ENCODE measurements around the gene TESMIN.

The TESMIN gene

DNA sequence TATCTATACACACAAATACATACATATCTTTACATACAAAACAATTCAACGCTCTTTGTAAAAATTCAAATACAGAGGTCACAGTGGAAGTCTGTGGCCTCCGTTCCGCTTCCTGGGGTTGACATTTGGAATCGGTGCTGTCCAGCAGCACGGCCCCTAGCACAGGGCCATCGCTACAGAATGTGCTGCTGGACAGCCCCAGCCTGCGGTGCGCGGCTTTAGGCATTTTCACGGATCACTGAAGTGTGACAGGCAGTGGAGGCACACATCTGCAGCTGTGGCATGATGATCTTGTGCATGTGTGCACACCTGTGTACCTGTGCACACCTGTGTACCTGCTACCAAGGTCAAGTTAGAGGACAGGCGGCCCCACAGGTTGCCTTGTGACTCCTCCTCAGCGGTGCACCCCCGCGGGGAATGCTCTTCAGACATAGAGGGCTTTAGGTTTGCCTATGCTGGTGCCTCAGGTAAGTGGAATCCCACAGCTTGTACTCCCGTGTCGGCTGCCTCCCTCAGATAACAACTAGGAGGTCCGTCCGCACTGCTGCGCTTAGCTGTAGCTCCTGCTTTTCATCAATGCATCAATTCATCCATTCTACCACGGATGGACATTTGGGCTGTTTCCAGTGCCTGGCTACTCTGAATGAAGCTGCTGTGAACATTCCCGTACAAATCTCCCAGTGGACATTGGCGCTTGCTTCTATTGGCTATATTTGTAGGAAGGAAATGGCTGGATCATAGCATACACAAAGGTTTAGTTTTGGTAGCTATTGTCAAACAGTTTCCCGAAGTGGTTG, 37.1 kb downstream of the TESMIN start:
- no peak for DNase-seq (ENCODE audit: low read depth in 4 of 4, low spot score in 1 of 4)

DNA sequence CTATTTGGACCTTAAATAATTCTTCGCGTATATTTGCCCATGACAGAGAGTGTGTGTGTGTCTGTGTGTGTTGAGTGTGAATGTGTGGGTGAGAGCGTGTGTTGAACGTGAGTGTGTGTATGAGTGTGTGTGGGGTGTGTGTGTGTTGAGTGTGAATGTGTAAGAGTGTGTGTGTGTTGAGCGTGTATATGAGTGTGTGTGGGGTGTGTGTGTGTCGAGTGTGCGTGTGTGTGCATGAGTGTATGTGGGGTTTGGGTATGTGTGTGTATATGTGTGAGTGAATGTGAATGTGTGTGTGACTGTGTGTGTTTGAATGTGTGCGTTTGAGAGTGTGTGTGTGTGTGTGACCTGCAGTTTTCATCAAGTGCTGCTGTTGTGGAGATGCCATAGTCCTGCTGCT, 40.2 kb downstream of the TESMIN start:
- DNase-seq (ENCODE audit: low read depth in 4 of 4, low spot score in 1 of 4) = no peak

DNA sequence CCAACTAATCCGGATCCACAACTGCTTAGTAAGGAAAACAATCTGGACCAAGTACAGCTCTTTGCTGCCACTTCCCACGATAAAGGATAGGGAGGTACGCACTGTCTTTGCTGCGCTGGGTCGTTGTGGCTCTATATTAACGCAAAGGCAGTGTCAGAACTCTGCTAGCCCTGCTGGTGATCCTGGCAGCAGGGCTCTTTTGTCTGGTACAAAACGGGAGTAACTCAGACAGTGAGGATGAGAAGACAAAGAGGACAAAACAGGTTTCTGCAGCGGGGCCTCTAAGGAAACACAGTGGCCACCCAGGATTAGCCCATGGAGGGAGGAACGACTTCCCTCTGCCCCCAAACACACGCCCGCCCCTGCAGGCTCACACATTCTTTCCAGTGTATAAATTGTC, 40.9 kb downstream of the TESMIN start:
- DNase-seq (ENCODE audit: low read depth in 4 of 4, low spot score in 1 of 4) = no peak

DNA sequence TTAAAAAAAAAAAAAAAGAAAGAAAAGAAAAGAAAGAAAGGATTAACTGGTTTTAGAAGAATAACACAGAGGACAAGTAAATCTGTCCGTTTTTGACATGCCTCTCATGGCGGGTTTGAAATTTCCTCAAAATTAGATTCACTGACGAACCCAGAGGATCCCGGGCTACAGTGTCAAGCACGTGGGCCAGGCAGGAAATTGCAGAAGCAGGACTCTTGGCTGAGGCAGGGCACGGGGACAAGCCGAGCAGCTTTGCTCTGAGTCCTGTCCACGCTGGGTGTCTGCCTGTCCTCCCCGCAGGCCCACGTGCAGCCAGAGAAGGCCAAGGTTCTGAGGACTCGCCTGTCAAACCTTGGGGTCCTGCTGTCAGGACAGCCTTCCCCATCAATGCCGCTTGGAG, 42.3 kb downstream of the TESMIN start:
- DNase-seq (ENCODE audit: low read depth in 4 of 4, low spot score in 1 of 4) = no peak

DNA sequence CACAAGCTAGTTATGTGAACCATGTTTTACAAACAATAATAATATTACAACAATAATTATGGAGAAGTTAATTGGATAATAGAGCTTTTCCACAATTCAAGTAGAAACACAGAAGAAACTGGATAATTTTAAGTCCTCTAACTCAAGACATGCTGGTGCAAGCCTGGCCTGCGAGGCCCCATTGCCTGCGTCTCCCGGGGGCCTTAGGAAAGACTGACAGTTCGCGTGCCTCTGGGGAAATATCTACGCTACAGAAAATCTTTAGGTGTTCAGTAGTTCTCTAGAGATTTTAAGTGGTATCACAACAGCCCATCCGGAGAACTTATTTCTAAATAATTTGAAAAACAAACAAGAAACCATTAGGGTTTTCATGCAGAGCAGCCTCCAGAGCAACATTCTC, 43.8 kb downstream of the TESMIN start:
- no peak for DNase-seq (ENCODE audit: low read depth in 4 of 4, low spot score in 1 of 4)

DNA sequence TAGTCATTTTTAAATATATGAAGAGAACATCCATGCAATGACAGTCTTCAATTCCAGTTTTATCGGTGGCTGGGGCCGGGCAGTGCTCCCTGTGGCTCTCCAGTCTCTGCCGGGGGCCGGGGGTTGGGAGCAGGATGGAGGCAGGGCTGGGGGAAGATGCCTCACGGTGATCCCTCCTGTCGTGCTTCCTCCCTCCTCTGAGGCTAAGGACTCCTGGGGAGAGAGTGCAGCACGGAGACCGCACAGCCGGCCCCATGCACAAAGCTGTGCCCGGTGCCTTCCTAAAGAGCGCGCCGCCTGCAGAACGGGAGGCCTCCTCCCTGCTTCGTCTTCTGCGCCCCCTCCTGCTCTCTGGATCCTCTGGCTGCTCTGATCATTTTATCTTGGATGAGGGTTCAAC, 46.4 kb downstream of the TESMIN start:
- no peak for DNase-seq (ENCODE audit: low read depth in 4 of 4, low spot score in 1 of 4)

DNA sequence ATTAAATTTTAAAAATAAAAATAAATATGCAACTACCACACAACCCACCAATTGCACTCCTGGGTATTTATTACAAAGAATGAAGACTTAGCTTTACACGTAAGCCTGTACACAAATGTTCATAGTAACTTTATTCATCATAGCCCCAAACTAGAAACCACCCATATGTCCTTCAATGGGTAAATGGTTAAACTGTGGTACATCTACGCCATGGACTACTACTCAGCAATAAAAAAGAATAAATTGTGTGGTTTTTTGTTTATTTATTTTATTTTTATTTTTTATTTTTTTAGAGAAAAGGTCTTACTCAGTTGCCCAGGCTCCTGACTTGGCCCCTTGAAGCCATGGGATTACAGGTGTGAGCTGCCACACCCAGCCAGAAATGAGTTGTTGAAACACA, 52.3 kb downstream of the TESMIN start:
- DNase-seq (ENCODE audit: low read depth in 4 of 4, low spot score in 1 of 4) = no peak

DNA sequence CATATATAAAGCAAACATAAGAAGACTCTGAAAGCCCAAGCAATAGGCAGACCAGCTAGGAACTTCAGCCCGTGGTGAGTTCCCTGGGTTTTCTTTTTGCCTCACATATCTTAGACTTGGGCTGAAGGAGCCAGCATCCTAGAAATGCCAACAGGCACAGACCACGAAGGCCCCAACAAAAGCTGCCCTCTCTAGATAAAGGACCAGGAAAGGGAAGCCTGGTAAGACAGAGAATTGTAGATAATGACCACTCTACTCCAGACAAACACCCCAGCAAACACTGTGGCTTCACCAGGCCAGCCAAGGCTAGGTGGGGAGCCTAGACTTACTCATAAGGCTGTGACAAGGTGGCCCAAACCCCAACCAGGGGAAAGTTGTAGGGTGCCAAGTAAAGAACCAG, 55.8 kb downstream of the TESMIN start:
- DNase-seq (ENCODE audit: low read depth in 4 of 4, low spot score in 1 of 4) = no peak

DNA sequence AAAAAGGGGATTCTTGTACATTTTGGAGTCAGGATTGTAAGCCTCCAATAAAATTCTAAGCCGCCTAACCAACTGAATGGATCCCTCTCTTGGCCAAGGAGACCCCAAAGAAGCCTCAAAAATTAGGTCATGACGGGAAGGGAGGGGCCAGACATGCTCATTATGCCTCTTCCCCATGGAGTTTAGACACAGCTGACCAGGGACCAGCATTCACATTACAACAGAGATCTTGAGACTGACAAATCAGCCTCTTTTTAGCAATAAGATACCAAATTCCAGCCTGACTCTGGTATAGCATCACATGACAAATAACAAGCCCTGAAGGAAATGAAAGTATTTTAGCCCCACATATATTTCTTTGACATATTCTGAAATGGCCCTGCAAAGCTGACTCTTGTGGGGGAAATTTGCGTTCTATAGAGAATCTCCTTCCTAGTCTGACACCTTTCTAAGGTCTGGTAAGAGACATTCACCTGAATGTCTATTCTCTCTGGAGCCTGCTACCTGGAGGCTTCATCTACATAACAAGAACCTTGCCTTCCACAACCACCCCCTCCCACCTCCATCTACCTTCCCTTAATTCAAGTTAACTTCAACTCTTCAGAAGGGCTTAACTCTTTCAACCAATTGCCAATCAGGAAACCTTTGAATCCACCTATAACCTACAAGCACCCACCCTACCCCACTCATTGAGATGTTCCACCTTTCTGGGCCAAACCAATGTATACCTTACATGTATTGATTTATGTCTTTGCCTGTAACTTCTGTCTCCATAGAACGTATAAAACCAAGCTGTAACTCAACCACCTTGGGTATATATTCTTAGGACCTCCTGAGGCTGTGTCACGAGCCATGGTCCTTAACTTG, 56.7 kb downstream of the TESMIN start:
- no peak for DNase-seq (ENCODE audit: low read depth in 4 of 4, low spot score in 1 of 4)

DNA sequence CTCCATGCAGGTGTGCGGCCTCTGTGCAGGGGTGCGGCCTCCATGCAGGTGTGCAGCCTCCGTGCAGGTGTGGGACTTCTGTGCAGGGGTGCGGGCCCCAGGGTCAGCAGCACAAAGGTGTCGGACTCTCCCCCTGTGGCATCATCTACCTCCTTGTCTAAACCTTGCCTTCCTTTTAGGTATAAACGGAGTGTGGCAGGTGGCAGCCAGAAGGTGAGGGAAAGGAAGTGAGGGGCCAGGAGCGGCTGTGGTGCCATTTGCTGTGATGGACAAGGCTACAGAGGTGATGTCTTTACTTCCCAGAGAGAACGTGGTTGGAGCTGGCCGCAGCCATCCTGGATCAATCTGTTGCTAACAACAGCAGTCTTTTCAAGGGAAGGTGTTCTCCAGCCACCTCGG, 57.8 kb downstream of the TESMIN start:
- DNase-seq (ENCODE audit: low read depth in 4 of 4, low spot score in 1 of 4) = no peak

DNA sequence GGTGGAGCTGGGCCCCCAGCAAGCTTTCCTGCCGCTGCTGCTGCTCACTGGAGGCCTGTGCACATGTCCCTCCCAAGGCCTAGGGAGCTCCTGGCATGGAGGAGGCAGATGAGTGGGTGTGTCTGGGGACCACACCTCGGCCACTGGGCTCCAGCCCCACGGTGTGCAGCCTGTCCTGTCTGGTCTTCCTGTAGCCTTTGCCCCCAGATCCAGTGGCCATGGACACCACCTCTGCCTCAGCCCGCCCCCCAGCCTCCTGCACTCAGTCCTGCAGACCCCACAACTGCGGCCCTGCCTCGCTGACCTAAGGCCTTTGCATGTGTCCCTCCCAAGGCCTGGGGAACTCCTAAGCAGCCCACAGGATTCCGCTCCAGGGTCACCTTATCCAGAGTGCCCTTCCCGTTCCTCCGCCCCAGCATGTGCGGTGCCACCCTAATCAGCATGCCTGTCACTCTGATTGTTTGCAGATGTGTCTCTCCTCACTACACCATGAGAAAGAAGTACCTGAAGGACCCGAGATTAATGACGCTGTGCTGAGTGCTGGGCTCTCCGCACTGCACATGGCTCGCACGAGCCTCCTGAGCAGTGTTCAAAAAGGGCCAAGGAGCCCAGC, 58.3 kb downstream of the TESMIN start:
- DNase-seq (ENCODE audit: low read depth in 4 of 4, low spot score in 1 of 4) = no peak

DNA sequence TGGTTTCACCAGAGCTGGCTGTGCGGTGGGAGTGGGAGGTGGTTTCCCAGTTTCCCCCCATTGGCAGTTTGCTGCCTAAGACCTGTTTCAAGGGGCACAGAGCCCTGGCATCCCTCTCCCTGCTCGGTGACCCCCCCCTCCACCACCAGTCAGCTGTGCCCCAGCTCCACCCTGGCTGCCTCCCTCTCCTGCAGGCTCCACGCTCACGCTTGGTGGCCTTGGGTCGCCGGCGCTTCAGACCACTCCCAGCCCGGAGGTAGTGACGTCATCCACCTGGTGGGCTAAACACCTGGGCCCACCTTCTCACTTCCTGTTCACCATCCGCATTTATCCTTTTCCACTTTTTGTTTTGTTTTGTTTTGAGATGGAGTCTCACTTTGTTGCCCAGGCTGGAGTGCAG, 59.2 kb downstream of the TESMIN start:
- no peak for DNase-seq (ENCODE audit: low read depth in 4 of 4, low spot score in 1 of 4)

DNA sequence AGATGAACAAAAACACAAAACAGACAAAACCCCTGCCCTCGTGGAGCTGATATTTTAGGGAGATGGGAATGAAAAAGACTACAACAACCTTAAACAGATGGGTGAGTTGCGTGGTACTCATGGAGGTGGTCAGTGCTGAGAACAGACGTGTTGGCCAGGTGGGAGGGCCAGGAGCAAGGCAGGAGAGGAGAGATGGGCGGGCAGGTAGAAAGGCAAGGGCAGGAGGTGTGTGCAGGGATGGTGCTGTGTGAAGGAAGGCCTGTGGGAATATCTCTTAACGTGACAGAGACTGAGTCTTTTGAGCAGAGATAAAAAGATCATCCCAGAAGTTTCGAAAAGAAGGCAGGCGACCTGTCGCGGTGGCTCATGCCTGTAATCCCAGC, 59.9 kb downstream of the TESMIN start:
- no peak for DNase-seq (ENCODE audit: low read depth in 4 of 4, low spot score in 1 of 4)

DNA sequence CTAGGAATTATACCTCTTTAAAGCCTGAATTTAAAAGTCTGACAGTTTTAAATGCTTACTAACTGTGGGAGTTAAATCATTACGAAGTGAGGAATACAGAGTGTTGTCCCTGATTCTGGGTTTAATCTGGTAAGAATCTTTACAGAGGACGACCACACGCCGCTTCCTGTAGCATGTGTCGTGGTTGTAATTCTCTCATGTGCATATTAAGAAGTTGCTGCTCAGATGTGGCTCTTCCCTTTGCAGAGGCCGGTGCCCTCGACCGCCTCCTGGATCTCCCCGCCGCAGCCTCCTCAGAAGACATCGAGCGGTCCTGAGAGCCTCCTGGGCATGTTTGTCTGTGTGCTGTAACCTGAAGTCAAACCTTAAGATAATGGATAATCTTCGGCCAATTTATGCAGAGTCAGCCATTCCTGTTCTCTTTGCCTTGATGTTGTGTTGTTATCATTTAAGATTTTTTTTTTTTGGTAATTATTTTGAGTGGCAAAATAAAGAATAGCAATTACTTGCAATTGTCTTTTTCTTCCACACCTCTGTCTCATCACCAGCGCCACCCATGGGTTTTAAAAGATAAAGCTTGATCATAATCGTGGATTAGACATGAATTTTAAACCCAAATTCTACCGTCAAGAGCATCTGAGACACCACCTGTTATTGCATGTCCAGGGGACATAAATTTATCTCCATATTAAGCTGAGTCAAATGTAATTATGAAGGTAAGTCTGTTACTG, 60.5 kb downstream of the TESMIN start:
- no peak for DNase-seq (ENCODE audit: low read depth in 4 of 4, low spot score in 1 of 4)

DNA sequence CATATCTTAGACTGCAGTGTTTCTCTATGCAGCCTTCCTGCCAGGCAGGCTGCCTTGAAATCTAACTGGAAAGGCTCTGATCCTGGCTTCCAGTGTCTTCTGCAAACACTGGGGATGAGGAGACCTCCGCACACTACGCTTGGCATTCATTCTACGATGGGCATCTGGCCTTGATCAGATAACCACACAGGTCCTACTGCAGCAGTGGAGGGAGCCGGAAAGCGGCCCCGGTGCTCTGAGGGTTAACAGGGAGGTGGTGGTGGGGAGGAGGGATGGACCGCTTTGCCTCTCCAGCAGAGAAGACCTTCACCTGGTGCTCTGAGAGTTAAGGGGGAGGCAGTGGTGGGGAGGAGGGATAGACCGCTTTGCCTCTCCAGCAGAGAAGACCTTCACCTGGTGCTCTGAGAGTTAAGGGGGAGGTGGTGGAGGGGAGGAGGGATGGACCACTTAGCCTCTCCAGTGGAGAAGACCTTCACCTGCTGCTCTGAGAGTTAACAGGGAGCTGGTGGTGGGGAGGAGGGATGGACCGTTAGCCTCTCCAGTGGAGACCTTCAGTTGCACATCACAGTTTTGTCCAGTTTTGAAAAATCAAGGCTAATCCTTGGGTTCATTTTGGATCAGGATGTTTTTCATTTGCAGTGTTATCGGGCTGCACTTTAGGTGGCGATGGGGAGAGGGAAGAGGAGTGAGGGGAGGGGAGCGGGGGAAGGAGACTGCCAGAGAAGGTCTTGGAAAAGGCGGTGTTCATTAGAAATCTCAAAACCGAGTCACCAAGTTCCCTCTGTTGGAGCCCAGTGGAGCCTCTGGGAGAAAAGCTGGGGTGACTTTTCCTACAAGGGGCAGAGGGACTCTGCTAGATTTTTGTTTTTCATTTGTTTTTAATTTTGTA, 61.3 kb downstream of the TESMIN start:
- no peak for DNase-seq (ENCODE audit: low read depth in 4 of 4, low spot score in 1 of 4)

DNA sequence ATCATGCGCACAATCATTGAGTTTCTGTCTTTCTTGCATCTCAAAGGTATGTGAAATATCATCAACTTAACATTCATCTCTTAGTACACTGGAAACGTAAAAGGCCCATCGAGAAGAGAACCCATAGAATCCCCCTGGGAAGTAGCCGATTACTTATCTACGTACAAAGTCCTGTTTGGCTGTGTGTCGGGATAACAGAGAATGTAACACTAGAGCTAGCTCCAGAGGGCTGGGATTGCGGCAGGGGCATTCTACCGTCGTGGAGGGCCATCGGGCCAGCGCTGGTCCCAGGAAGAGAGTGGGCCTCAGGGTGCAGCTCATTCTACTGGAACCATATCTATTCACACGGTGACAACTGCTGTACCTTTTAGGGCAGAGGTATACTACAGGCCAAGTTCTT, 62.4 kb downstream of the TESMIN start:
- no peak for DNase-seq (ENCODE audit: low read depth in 4 of 4, low spot score in 1 of 4)

DNA sequence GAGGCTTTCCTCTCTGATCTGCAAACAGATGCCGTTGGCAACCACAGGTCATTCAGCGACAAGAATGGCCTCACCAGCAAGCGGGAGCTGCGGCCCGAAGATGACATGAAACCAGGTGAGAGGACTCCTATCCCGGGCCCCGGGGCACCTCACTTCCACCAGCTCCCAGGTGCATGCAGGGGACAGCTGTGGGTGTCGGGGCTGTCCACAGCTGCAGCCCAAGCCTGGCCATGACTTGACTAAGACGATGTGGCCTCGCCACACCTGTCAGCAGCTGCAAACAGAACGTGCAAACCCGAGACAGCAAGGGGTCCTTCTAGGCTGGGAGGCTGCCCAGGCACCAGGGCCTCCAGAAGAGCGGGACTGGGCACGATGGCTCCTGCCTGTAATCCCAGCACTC, 63.3 kb downstream of the TESMIN start:
- DNase-seq (ENCODE audit: low read depth in 4 of 4, low spot score in 1 of 4) = no peak

DNA sequence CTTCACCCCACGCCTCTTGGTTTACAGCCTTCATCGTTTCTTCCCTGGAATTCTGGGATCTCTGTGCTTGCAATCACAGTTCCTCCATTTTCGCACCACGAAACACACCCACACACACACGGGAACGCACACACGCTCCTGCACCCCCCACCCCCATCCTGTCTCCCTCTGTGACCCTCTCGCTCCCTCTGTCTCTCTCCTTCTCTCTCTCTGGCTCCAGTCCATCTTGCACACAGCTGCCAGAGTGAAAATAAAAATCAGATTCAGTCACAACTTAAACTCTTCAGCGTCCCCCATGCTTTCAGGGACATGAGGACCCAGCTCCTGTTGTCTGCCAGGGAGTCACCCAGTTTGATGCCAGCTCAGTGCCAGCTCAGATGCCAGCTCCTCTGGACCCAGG, 64.0 kb downstream of the TESMIN start:
- no peak for DNase-seq (ENCODE audit: low read depth in 4 of 4, low spot score in 1 of 4)

DNA sequence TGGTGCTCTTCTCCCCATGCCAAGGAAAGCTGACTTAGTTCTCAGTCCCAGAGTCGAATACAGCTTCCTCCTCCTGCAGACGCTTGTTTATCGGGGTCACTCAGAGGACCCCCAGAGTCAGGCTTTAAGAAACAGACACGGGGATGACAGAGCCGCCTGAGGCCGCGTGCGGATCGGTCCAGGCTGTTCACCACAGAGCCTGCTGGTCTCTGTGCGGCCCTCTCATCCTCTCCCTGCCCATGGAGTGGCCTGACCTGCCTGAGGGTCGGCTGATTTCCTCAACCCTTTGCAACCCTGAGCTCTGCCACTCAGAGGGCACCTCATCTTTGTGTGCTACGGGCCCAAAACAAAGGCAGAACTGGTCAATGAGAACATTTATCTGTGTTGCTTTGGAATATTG, 64.8 kb downstream of the TESMIN start:
- DNase-seq (ENCODE audit: low read depth in 4 of 4, low spot score in 1 of 4) = no peak

DNA sequence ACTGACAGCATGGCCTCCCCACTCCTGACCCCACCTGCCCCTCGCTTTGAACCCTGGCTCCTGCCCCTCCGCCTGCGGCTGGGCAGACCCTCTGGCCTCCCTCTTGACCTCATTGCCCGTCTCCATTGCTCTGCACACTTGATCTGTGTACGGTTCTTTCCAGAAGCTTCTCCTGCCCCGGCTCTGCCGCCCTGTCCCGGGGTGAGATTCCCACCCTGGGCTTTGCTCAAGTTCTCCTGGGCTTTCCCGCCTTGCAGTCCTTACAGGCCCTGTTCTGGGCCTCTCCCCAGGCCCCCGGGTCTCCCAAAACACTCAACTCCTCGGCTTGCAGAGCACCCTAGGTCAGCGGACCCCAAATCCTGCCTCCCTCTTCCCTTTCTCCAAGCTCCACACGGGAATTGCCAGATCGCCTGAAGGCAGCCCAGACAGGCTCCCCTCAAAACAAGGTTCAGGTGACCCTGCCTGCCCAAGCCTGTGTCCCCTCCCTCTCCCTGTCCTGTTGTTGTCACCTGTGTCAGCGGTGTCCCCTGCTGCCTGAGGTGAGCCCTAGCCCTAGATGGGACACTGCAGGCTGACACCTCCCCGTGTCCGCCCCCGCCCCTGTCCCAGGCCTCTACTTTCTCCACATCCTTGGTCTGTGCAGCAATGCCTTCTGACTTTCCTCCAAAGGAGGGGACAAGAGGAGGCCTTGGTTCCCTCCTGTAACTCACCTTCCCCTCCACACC, 65.5 kb downstream of the TESMIN start:
- DNase-seq (ENCODE audit: low read depth in 4 of 4, low spot score in 1 of 4) = no peak
